Duodenal mucosa (tissue), 2 donors: Measurements from ENCODE around the gene ABRACL.

ENCODE experiments used
- H3K27ac ChIP-seq: one replicate; pipeline ENCODE4 v1.7.0; 2013; ENCODE audit warnings: low read depth, low read length
- H3K27me3 ChIP-seq, 2 donors: one replicate each; pipeline ENCODE4 v1.7.0; 2013; ENCODE audit warnings: low read length in 2 of 2, control low read depth in 1 of 2; ENCODE audit not compliant: insufficient read depth in 2 of 2, control insufficient read depth in 1 of 2
- H3K36me3 ChIP-seq, 2 donors: one replicate each; pipeline ENCODE4 v1.7.0; 2013; ENCODE audit warnings: low read length in 2 of 2, control low read depth in 1 of 2; ENCODE audit not compliant: insufficient read depth in 2 of 2, control insufficient read depth in 1 of 2
- H3K4me1 ChIP-seq, 2 donors: one replicate each; pipeline ENCODE4 v1.7.0; 2013; ENCODE audit warnings: low read length in 2 of 2, control low read depth in 1 of 2; ENCODE audit not compliant: insufficient read depth in 2 of 2, control insufficient read depth in 1 of 2
- H3K4me3 ChIP-seq, 2 donors: one replicate each; pipeline ENCODE4 v1.7.0; 2013; ENCODE audit warnings: low read length in 2 of 2, low read depth in 1 of 2
- H3K9ac ChIP-seq, 2 donors: one replicate each; pipeline ENCODE4 v1.7.0; 2013; ENCODE audit warnings: low read length in 2 of 2, low read depth in 1 of 2
- H3K9me3 ChIP-seq, 2 donors: one replicate each; pipeline ENCODE4 v1.7.0; 2013; ENCODE audit warnings: low read length in 2 of 2, control low read depth in 1 of 2; ENCODE audit not compliant: control insufficient read depth in 1 of 2

ABRACL gene

GRCh38 chr6:139068846-139069245, 40.3 kb downstream of the ABRACL start:
- no peaks in the 10 kb centered on the region for H3K27me3 ChIP-seq
- H3K36me3 ChIP-seq: no peaks in the 10 kb centered on the region
- no peak overlapping the region for H3K4me3 ChIP-seq
- no peaks in the 10 kb centered on the region for H3K9me3 ChIP-seq
- no peaks in the 10 kb centered on the region for H3K4me1 ChIP-seq
- no peak overlapping the region for H3K27ac ChIP-seq
- no peak overlapping the region for H3K9ac ChIP-seq

- no peak overlapping the region for H3K4me3 ChIP-seq
- H3K4me1 ChIP-seq: no peaks in the 10 kb centered on the region
- no peak overlapping the region for H3K27ac ChIP-seq
- no peaks in the 10 kb centered on the region for H3K36me3 ChIP-seq
- no peaks in the 10 kb centered on the region for H3K27me3 ChIP-seq
- H3K9ac ChIP-seq: no peak overlapping the region
- no peaks in the 10 kb centered on the region for H3K9me3 ChIP-seq
Measured at GRCh38 chr6:139073118-139073517, 44.6 kb downstream of the ABRACL start.

DNA sequence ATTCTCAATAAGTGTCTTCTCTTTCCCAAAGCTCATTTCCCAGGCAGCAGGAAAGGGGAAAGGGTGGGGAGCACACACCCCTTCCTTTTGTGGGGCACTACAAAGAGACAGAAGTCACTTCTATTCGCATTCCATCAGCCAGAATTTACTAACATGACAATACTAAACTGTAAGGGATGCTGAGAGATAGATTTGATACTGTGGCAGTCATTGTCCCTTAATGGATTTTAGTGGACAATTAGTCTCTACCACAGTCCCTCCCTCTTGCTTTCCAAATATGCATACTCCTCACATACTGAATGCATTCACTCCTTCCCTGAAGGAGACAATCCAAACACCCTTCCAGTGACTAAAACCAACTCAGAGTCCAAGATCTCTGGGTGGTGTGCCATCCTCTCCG, 50.5 kb downstream of the ABRACL start:
- no peaks in the 10 kb centered on the region for H3K9me3 ChIP-seq
- H3K36me3 ChIP-seq: no peaks in the 10 kb centered on the region
- H3K4me3 ChIP-seq: no peak overlapping the region
- no peak overlapping the region for H3K27ac ChIP-seq
- no peaks in the 10 kb centered on the region for H3K4me1 ChIP-seq
- H3K27me3 ChIP-seq: no peaks in the 10 kb centered on the region
- H3K9ac ChIP-seq: no peak overlapping the region

DNA sequence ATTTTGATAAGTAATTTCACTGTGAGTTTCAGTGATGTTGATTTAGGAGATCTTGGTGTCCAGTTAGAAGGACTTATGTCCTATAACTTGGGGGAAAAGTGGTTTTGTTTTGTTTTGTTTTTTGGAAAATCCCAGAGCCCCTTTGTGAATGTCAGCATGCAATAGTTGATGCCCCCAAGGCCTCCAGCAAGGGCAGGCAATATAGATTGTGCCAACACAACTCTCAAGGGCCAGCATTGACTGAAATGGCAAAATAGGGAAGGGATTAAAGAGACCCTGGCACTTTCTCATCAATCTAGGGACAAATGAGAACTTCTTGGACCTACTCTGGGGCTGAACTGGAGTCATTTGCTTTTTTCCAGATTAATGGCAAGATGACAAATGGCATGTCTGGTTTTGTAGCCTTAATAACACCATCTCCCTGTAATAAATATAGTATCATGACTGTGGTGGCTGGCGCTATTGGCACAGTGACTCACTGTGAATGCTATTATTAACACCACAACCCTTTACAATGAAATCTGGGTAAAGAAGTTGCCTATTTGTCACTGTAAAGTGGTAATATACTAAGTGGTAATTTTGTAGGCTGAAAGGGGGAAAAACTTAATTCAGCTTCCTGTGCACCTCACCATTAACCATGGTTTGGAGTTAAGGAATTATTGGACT, 51.8 kb downstream of the ABRACL start:
- Histone ChIP-seq H3K9ac (no peak overlapping the region), H3K27me3 (no peaks in the 10 kb centered on the region), H3K4me1 (no peaks in the 10 kb centered on the region), H3K9me3 (no peaks in the 10 kb centered on the region), H3K36me3 (no peaks in the 10 kb centered on the region), H3K4me3 (no peak overlapping the region), H3K27ac (no peak overlapping the region)

DNA sequence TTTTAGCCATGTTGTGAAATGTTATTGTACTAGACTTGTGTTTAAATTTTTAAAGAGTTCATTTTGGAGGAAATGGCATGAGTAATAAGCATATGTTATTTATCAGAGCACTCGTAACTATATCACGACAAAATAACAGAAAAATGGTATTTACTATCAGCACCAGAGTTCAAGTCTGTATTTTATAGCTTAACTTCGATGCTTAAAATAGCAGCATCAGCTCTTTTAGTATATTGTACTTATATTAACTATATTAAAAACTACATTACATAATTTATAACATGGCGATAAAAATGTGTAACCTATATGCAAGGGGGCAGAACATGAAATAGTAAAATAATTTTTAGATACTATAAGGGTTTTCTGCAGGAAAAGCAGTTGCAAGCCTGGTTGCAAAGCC, 52.9 kb downstream of the ABRACL start:
- Histone ChIP-seq H3K27me3 (no peaks in the 10 kb centered on the region), H3K9me3 (no peaks in the 10 kb centered on the region)

GRCh38 chr6:139082370-139082769, 53.8 kb downstream of the ABRACL start:
- no peaks in the 10 kb centered on the region for H3K27me3 ChIP-seq

More for the DNA sequence above, 52.9 kb downstream of the ABRACL start:
- Histone ChIP-seq H3K9ac (no peak overlapping the region), H3K36me3 (no peaks in the 10 kb centered on the region), H3K4me3 (no peak overlapping the region), H3K4me1 (no peaks in the 10 kb centered on the region), H3K27ac (no peak overlapping the region)

DNA sequence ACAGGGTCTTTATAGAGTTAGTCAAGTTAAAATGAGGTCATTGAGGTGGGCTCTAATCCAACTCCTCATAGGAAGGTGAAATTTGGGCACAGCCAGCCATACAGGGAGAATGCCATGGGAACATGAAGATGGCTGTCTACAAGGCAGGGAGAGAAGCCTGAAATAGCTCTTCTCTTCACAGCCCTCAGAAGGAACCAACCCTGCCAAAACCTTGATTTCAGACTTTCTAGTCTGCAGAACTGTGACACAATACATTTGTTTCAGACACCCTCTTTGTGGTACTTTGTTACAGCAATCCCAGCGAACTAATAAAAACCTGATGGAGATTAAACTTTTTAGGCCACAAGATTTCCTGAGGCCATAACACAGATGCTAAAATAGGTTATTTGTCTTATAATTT, 63.3 kb downstream of the ABRACL start:
- no peaks in the 10 kb centered on the region for H3K36me3 ChIP-seq
- no peaks in the 10 kb centered on the region for H3K9me3 ChIP-seq
- no peak overlapping the region for H3K4me3 ChIP-seq
- no peak overlapping the region for H3K9ac ChIP-seq
- H3K27me3 ChIP-seq: no peaks in the 10 kb centered on the region
- H3K27ac ChIP-seq: no peak overlapping the region
- H3K4me1 ChIP-seq: no peaks in the 10 kb centered on the region

More at GRCh38 chr6:139082370-139082769, 53.8 kb downstream of the ABRACL start:
- no peaks in the 10 kb centered on the region for H3K4me1 ChIP-seq
- no peak overlapping the region for H3K9ac ChIP-seq
- no peaks in the 10 kb centered on the region for H3K9me3 ChIP-seq
- no peaks in the 10 kb centered on the region for H3K36me3 ChIP-seq
- H3K27ac ChIP-seq: no peak overlapping the region
- H3K4me3 ChIP-seq: no peak overlapping the region
